ENCODE measurements around the gene R3HCC1L.

The R3HCC1L gene

GRCh38 chr10:98260350-98260749, 125.9 kb downstream of the R3HCC1L start:
- DNase-seq (ENCODE audit: low read depth in 2 of 2): no peak

DNA sequence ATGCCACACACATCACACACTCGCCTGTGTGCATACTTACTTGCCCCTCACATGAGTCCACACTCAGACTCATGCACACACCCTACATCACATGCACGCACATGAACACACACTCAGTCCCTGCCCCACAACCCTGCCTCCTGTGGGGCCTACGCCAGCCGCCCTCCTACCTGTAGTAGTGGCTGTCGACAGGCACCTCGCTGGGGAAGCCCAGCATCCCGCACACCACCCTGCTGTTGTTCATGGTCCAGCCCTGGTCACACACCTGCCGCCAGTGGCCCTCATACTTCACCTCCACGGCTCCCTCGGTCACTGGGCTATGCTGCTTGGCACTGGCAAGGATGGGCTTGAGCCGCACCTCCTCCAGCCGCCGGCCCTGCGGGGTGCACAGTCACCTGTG, 126.3 kb downstream of the R3HCC1L start:
- DNase-seq (ENCODE audit: low read depth in 2 of 2): no peak

GRCh38 chr10:98261436-98262277, 127.2 kb downstream of the R3HCC1L start:
- no peak for DNase-seq (ENCODE audit: low read depth in 2 of 2)

DNA sequence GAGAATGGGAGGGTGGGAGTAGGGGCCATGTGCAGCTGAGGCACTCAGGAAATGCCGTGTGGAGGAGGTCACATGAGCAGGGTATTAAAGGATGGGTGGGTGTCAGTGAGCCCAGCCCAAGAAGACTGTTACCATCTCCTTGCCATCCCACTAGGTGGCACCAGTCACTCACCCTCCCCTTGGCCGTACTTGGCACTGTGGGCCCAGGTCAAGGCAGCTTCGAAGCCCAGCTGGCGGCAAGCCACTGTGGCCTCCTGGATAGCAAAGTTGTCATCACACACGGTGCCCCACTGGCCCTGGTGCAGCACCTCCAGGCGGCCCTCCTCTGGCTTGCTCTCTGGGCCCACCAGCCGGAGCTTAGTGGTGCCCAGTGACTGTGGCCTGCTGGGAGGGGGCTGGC, 128.1 kb downstream of the R3HCC1L start:
- no peak for DNase-seq (ENCODE audit: low read depth in 2 of 2)

- DNase-seq (ENCODE audit: low read depth in 2 of 2): no peak
These were observed 128.6 kb downstream of the R3HCC1L start for GRCh38 chr10:98263088-98263487.

GRCh38 chr10:98264378-98265065, 130.1 kb downstream of the R3HCC1L start:
- DNase-seq (ENCODE audit: low read depth in 2 of 2): no peak

- no peak for DNase-seq (ENCODE audit: low read depth in 2 of 2)
These were observed 131.2 kb downstream of the R3HCC1L start for GRCh38 chr10:98265403-98266378.

DNA sequence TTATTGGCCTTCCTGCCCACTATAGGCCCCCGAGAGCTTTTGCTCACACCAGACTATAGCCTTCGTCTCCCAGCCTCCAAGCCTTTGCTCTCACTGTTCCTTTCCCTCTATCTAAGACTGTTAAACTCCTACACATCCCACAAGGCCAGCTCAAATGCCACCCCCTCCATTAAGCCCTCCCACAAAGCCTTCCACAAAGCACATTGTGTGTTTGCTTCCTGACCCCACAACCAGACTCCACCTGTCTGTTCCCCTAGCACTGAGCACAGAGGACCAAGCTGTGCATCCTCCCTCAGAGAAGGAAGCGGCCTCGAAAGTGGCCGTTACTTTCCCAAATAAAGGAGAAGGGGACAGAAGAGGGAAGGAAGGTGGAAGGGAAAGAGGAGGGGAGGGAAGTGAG, 132.2 kb downstream of the R3HCC1L start:
- DNase-seq (ENCODE audit: low read depth in 2 of 2): no peak

GRCh38 chr10:98267069-98267893, 132.8 kb downstream of the R3HCC1L start:
- DNase-seq (ENCODE audit: low read depth in 2 of 2): no peak

DNA sequence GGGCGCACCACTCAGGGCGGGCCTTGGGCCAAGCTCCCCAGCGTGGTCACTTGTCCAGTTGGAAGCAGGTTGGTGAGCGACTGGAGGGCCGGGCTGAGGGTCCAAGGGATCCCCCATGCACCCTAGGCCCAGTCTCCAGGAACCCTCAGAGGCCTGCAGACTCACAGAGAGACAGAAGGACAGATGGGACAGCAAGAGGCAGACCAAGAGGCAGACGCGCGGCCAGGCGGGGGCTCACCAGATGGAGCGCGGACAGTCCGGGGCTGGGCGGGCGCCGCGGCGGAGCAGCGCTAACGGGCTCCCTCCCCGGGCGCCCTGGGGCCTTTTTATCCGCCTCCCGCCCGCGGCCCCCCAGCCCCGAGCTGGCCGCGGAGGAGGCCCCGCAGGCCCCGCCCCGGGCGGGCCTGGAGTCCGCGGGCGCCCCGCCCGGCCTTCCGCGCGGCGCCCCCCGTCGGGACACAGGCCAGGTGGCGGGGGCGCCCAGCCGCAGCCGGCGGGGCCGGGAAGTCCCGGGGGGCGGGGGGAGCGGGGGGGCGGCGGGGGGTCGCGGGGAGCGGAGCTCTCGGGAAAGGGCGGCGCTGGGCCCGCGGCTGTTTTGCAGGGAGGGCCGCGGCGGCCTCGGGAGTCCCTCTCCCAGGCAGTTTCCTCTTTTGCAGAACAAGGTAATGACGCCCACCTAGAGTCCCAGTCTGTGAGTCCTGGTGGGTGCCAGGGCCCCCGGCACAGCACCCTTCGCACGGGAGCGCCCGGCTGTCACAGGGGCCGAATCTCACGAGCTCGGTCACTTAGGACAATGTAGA, 133.6 kb downstream of the R3HCC1L start, which contains the start of gene LOXL4:
Gene LOXL4, minus strand, starts transcription at position 301 of the 800 bp plus-strand sequence. CDS start 5,175 bp downstream, outside the sequence.
- no peak for DNase-seq (ENCODE audit: low read depth in 2 of 2)

- no peak for DNase-seq (ENCODE audit: low read depth in 2 of 2)
These were observed 134.4 kb downstream of the R3HCC1L start for GRCh38 chr10:98268694-98269431.

GRCh38 chr10:98269435-98269912, 135.0 kb downstream of the R3HCC1L start:
- DNase-seq (ENCODE audit: low read depth in 2 of 2): no peak

GRCh38 chr10:98270073-98270740, 135.8 kb downstream of the R3HCC1L start:
- no peak for DNase-seq (ENCODE audit: low read depth in 2 of 2)

GRCh38 chr10:98270786-98271185, 136.3 kb downstream of the R3HCC1L start:
- no peak for DNase-seq (ENCODE audit: low read depth in 2 of 2)

- DNase-seq (ENCODE audit: low read depth in 2 of 2): no peak
These were observed 137.8 kb downstream of the R3HCC1L start for GRCh38 chr10:98272245-98272644.

DNA sequence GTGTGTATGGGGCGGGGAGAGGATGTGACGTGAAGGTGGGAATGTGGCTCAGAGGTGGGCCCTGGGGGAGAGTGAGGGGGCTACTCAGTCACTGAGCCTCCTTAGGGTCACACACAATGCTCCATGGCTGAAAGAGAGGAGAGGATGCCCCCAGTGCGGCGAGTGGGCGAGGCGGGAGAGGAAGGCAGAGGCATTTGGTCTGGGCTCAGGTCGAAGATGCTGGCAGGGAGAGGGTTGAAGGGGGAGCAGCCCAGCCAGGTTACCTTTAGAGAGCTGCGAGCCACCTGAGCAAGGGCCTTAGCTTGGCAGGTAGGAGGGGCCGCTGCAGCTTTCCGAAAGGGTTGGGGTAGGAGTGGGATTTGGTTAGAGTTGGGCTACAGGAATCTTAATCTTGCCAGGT, 138.2 kb downstream of the R3HCC1L start:
- DNase-seq (ENCODE audit: low read depth in 2 of 2): no peak

DNA sequence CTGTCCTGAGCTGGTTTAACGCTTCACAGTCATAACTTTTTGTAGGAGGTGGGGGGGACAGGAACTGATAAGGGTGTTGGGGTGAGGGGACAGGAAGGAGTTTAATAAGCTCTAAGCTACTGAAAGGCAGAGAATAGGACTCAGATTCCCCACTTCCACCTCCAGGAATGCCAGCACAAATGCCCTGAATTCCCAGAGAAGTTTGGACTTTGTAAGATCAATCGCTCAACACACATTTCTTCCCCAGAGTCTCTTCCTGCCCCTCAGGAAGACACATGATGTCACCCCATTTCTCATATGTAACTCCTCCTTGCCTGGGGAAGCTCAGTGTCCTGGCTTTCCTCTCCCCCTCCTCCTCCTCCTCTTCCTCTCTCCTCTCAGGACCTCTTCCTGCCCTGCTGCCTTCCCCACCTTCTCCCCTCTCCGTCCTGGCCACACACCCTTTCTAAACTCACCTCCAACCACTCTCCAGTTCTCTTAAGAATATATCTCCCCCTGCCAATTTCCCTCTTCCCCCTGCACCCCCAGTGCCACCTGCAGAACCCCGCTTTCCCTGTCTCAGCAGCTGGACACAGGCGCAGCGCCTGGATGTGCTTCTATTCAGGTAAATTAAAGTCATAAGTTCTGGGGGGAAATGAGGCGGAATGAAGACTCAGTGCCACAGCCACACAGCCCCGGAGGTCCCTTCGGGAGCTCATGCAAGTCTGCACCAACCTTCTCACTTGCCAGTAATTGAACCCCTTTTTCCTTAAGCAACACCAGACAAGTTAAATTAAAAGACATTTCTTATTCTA, 138.8 kb downstream of the R3HCC1L start:
- no peak for DNase-seq (ENCODE audit: low read depth in 2 of 2)

GRCh38 chr10:98274562-98274961, 140.1 kb downstream of the R3HCC1L start:
- no peak for DNase-seq (ENCODE audit: low read depth in 2 of 2)

Measured in stimulated activated CD8-positive, alpha-beta memory T cell treated with anti-CD3 and anti-CD28 coated beads, Interleukin-7, amount 100 ng/mL, for 4 hours (primary cell).